ENCODE results near the gene DDHD1. TPM values are rescaled to one million over a fixed set of nuclear protein-coding genes. Genes with fewer than 3 reads are reported as not detected.

Gene DDHD1
- total and polyA plus RNA-seq, 2 donors from 2014 or later, result 2.1 to 11.9 TPM

- Histone ChIP-seq H3K27me3 (ENCODE audit: control insufficient read depth, insufficient read depth, low read length) (no peaks in the 10 kb centered on the region), H3K27ac (ENCODE audit: low read depth in 2 of 2, low read length in 2 of 2) (no peak overlapping the region), H3K4me3 (ENCODE audit: low read length in 3 of 3) (no peak overlapping the region), H3K36me3 (ENCODE audit: control insufficient read depth in 2 of 3, insufficient read depth in 3 of 3, low read length in 3 of 3) (no peaks in the 10 kb centered on the region), H3K9me3 (ENCODE audit: control insufficient read depth in 2 of 3, insufficient read depth in 1 of 3, low read length in 3 of 3) (no peaks in the 10 kb centered on the region), H3K9ac (ENCODE audit: low read length in 3 of 3) (no peak overlapping the region), H3K4me1 (ENCODE audit: control insufficient read depth in 2 of 3, insufficient read depth in 2 of 3, low read depth in 1 of 3, low read length in 3 of 3) (no peaks in the 10 kb centered on the region)
- TF ChIP-seq, protein P1, sequence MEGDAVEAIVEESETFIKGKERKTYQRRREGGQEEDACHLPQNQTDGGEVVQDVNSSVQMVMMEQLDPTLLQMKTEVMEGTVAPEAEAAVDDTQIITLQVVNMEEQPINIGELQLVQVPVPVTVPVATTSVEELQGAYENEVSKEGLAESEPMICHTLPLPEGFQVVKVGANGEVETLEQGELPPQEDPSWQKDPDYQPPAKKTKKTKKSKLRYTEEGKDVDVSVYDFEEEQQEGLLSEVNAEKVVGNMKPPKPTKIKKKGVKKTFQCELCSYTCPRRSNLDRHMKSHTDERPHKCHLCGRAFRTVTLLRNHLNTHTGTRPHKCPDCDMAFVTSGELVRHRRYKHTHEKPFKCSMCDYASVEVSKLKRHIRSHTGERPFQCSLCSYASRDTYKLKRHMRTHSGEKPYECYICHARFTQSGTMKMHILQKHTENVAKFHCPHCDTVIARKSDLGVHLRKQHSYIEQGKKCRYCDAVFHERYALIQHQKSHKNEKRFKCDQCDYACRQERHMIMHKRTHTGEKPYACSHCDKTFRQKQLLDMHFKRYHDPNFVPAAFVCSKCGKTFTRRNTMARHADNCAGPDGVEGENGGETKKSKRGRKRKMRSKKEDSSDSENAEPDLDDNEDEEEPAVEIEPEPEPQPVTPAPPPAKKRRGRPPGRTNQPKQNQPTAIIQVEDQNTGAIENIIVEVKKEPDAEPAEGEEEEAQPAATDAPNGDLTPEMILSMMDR (IDR thresholded peaks at IDR 0.05; ENCODE audit: borderline replicate concordance, extremely low read depth, insufficient read depth), result no peak
- intact Hi-C loops (cut with DNase I), result no loop called here
- DNase-seq (no peak), FAIRE-seq (no peak)
These were observed 132.8 kb downstream of the DDHD1 start for GRCh38 chr14:53020193-53020932.

DNA sequence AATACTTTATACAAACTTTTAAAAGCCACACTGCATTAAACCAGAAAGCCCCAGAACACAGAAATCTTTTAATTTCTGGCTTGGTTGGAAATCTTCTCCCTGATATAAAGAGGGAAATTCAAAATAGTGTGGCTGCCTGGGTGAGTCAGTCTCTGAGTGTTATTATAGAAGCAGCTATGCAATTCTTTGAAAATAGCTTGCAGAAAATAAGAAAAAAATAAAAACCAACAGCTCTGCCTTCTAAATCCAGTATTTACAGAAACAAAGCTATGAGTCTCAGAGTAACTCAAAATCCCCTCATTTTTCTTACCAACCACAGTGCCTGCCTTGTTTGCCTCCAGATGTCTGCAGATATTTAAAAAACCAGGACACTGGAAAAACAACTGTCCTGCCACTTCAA, 133.7 kb downstream of the DDHD1 start:
- DNase-seq, result no peak
- Histone ChIP-seq H3K36me3 (ENCODE audit: control insufficient read depth in 2 of 3, insufficient read depth in 3 of 3, low read length in 3 of 3) (no peaks in the 10 kb centered on the region), H3K27me3 (ENCODE audit: control insufficient read depth, insufficient read depth, low read length) (no peaks in the 10 kb centered on the region), H3K27ac (ENCODE audit: low read depth in 2 of 2, low read length in 2 of 2) (no peak overlapping the region), H3K9ac (ENCODE audit: low read length in 3 of 3) (no peak overlapping the region), H3K9me3 (ENCODE audit: control insufficient read depth in 2 of 3, insufficient read depth in 1 of 3, low read length in 3 of 3) (no peaks in the 10 kb centered on the region), H3K4me1 (ENCODE audit: control insufficient read depth in 2 of 3, insufficient read depth in 2 of 3, low read depth in 1 of 3, low read length in 3 of 3) (no peaks in the 10 kb centered on the region), H3K4me3 (ENCODE audit: low read length in 3 of 3) (no peak overlapping the region)
- TF ChIP-seq, protein P1 (IDR thresholded peaks at IDR 0.05; ENCODE audit: borderline replicate concordance, extremely low read depth, insufficient read depth), result no peak
- FAIRE-seq, result no peak
- intact Hi-C loops (cut with DNase I), result no loop called here

- Histone ChIP-seq H3K27ac (ENCODE audit: low read depth in 2 of 2, low read length in 2 of 2) (no peak overlapping the region), H3K9me3 (ENCODE audit: control insufficient read depth in 2 of 3, insufficient read depth in 1 of 3, low read length in 3 of 3) (no peaks in the 10 kb centered on the region), H3K4me3 (ENCODE audit: low read length in 3 of 3) (no peak overlapping the region), H3K4me1 (ENCODE audit: control insufficient read depth in 2 of 3, insufficient read depth in 2 of 3, low read depth in 1 of 3, low read length in 3 of 3) (no peaks in the 10 kb centered on the region), H3K9ac (ENCODE audit: low read length in 3 of 3) (no peak overlapping the region), H3K36me3 (ENCODE audit: control insufficient read depth in 2 of 3, insufficient read depth in 3 of 3, low read length in 3 of 3) (no peaks in the 10 kb centered on the region), H3K27me3 (ENCODE audit: control insufficient read depth, insufficient read depth, low read length) (no peaks in the 10 kb centered on the region)
- TF ChIP-seq, protein P1 (IDR thresholded peaks at IDR 0.05; ENCODE audit: borderline replicate concordance, extremely low read depth, insufficient read depth), result no peak
- intact Hi-C loops (cut with DNase I), result no loop called here
- DNase-seq, result no peak
- no peak for FAIRE-seq
These were observed 135.3 kb downstream of the DDHD1 start for GRCh38 chr14:53017837-53018236.
